H1 (cell line): ENCODE data around the gene ELFN1. TPM values are rescaled to one million over a fixed set of nuclear protein-coding genes. Genes with fewer than 3 reads are reported as not detected.

Experiments
- ASH2L ChIP-seq: fragments of 200-600, 300-600 bp; sonication (generic); IDR thresholded peaks from one replicate; pipeline ENCODE4 v1.7.1; 2017; ENCODE audit warnings: low read length
- BRCA1 ChIP-seq: IDR thresholded peaks from 2 replicates; pipeline ENCODE4 v1.6.1; 2012; ENCODE audit warnings: low read depth, low read length, improper control_type of control experiment
- CBX5 ChIP-seq: fragments of 300-800, 300-1000 bp; sonication (generic); IDR thresholded peaks from 2 replicates; pipeline ENCODE4 v1.7.1; 2016; ENCODE audit warnings: antibody characterized with exemption, low read length, low read depth
- CTBP2 ChIP-seq: IDR thresholded peaks from 2 replicates; pipeline ENCODE4 v1.7.0; 2011; ENCODE audit warnings: borderline replicate concordance, mild to moderate bottlenecking, moderate library complexity, mixed read lengths, low read length; ENCODE audit not compliant: insufficient read depth, insufficient read length
- HDAC2 ChIP-seq, 2 experiments: fragments of 300-600 bp in 1 of 2; sonication (generic) in 1 of 2; IDR thresholded peaks; 2 replicates each; pipeline ENCODE4 v1.6.1; 2011 to 2012; ENCODE audit warnings: low read depth in 2 of 2, low read length in 2 of 2, mild to moderate bottlenecking in 2 of 2, moderate library complexity in 2 of 2, borderline replicate concordance in 1 of 2, inconsistent platforms in 1 of 2
- KDM1A ChIP-seq: fragments of 200-600, 300-600 bp; sonication (generic); IDR thresholded peaks from 2 replicates; pipeline ENCODE4 v1.7.1; 2016; ENCODE audit warnings: mild to moderate bottlenecking, low read length, borderline replicate concordance
- KDM4A ChIP-seq: IDR thresholded peaks from one replicate; pipeline ENCODE4 v1.7.1; 2012; ENCODE audit warnings: low read depth, mild to moderate bottlenecking, moderate library complexity, low read length, inconsistent platforms; ENCODE audit not compliant: severe bottlenecking
- NRF1 ChIP-seq: IDR thresholded peaks from 2 replicates; pipeline ENCODE4 v1.6.1; 2011; ENCODE audit warnings: mild to moderate bottlenecking, low read depth, low read length, improper control_type of control experiment
- POLR2AphosphoS5 ChIP-seq: IDR thresholded peaks from 2 replicates; pipeline ENCODE4 v1.6.1; 2011; ENCODE audit warnings: low read depth, low read length
- POU5F1 ChIP-seq: IDR thresholded peaks from 2 replicates; pipeline ENCODE4 v1.6.1; 2011; ENCODE audit warnings: low read depth, mild to moderate bottlenecking, low read length, moderate library complexity
- SIX5 ChIP-seq: IDR thresholded peaks from 2 replicates; pipeline ENCODE4 v1.6.1; 2011; ENCODE audit warnings: mild to moderate bottlenecking, low read depth, low read length
- SUZ12 ChIP-seq: fragments of 200-600 bp; sonication (generic); IDR thresholded peaks from 2 replicates; pipeline ENCODE4 v1.6.1; 2012; ENCODE audit warnings: mild to moderate bottlenecking, inconsistent platforms, low read length, moderate library complexity, mixed read lengths
- TBP ChIP-seq: IDR thresholded peaks from 2 replicates; pipeline ENCODE4 v1.6.1; 2011; ENCODE audit warnings: low read depth, low read length, improper control_type of control experiment
- TEAD4 ChIP-seq: IDR thresholded peaks from 2 replicates; pipeline ENCODE4 v1.6.1; 2012; ENCODE audit warnings: low read depth, low read length, inconsistent platforms, mixed read lengths
- USF2 ChIP-seq: IDR thresholded peaks from 2 replicates; pipeline ENCODE4 v1.6.1; 2011; ENCODE audit warnings: low read length, improper control_type of control experiment
- polyA plus RNA-seq, 7 experiments: library from polyadenylated mRNA; depleted of rRNA in 3 of 7; stranded (reverse) in 5 of 7; unstranded in 2 of 7; fragments of >200 nt in 5 of 7; fragments of 200-250 nt in 2 of 7; gene quantifications; 1 replicate in 5 of 7; 2 replicates in 1 of 7; 4 replicates in 1 of 7; pipeline versions ENCODE4 v1.2.1 to v1.2.3, GENCODE V29; 2011 to 2013; ENCODE audit warnings: missing spikeins in 2 of 7, mixed read lengths in 2 of 7
- total RNA-seq: library from RNA; stranded (reverse); fragmentation: NEBNext Ultra II Directional; extraction: Animal tissue kit (Norgen Biotek cat#: 25700); gene quantifications from 2 replicates; pipeline ENCODE4 v1.2.1, GENCODE V29; 2021

ELFN1 gene
- total and polyA plus RNA-seq, 2 of the 8 experiments (the other 6 are each of a cell fraction or from before 2014, with no cell fraction given), result 2.0 to 4.5 TPM

DNA sequence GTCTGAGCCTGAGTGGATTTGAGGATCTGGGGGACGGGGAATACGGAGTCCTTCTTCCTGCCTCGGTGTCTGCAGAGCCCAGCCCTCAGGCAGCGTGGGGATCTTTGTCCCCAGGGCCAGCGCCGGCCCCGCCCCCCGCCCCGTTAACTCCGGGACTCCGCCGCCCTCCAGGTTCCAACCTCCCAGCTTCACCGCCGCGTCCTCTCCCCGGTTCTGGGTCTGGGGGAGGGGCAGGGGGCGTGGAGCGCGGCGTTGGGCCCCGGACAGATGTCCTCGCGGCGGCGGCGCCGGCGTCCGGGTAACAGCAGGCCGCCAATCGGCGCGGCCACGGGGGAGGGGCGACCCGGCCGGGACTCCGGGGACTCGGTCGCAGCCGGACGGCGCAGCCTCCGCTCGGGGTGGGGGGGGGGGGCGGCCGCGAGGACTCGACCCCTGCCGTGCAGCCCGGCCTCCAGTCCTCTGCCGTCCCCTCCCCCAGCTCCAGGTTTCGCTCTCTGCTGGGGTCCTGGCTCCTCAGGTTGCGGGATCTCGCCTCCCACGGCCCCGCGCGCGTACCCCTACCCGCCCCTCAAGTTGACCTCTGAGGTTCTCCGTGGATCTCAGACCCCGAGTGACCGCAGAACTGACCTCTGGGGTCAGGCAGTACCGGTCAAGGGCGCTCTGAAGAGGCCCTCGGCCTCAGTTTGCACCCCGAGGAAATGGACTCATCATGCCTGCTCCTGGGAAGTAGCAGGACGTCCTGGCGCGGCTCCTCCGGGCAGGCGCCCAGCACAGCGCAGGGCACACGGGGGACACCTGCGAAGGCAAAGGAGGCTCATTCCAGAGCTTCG is 2.3 kb upstream of the ELFN1 start (continued):
- TF ChIP-seq CTBP2 (no peak), SUZ12 (no peak; the same call in 1 of the 2 replicates), TBP (no peak), KDM1A (peak; percentile 70), NRF1 (no peak), CBX5 (no peak), ASH2L (no peak), USF2 (no peak), POU5F1 (no peak), SIX5 (no peak), BRCA1 (no peak), KDM4A (peak; percentile 33), POLR2AphosphoS5 (no peak), TEAD4 (no peak), HDAC2 (IDR thresholded peaks at IDR 0.05; ENCODE audit: borderline replicate concordance in 1 of 2, low read depth in 2 of 2, low read length in 2 of 2) (0 out of 4 replicates have a peak, but pooled peaks of 1 of the 2 experiments have one; percentile 48)
